Lower leg skin (tissue), 3 donors: Measurements from ENCODE around the gene TACC3.

Experiments used
- CTCF ChIP-seq, 3 donors: fragments of 450-650 bp; IDR thresholded peaks; one replicate each; pipeline ENCODE4 v1.5.1; 2016; ENCODE audit warnings: antibody characterized with exemption in 3 of 3, mild to moderate bottlenecking in 3 of 3, moderate library complexity in 2 of 3
- POLR2A ChIP-seq, 2 donors: fragments of 450-650 bp; IDR thresholded peaks; one replicate each; pipeline ENCODE4 v1.6.1; 2016 to 2017; ENCODE audit warnings: antibody characterized with exemption in 2 of 2, mild to moderate bottlenecking in 1 of 2, moderate library complexity in 1 of 2

- TF ChIP-seq POLR2A (IDR thresholded peaks at IDR 0.05), result no peak
- no peak for TF ChIP-seq CTCF (IDR thresholded peaks at IDR 0.05)
These were observed 52.4 kb downstream of the TACC3 start for GRCh38 chr4:1773754-1774153.
